GM18499 (cell line): Measurements from ENCODE around the gene MRPL48.
"Not testable (repeated sequence)": the region's sequence is repeated elsewhere in the genome, so short reads cannot be mapped to it uniquely, and the experiment has no call there.

Experiments used
- ATAC-seq: cut with Tn5 transposase; IDR thresholded peaks from one replicate; pipeline ENCODE4 v1.9.1; 2021; ENCODE audit warnings: moderate number of reproducible peaks; ENCODE audit not compliant: insufficient read depth, unreplicated experiment

Gene MRPL48

GRCh38 chr11:73787643-73788558 lies at the start of gene MRPL48:
TSS of gene MRPL48 (plus strand) at chr11:73787874. CDS start at chr11:73787972, 98 bp downstream.
- ATAC-seq: peak; percentile 44

GRCh38 chr11:73743045-73743444 lies 44.6 kb upstream of the MRPL48 start:
- ATAC-seq: no peak

- no peak for ATAC-seq
Measured at GRCh38 chr11:73746701-73747100, 41.0 kb upstream of the MRPL48 start.

- ATAC-seq: no peak
Measured at GRCh38 chr11:73747762-73748161, 39.9 kb upstream of the MRPL48 start.

GRCh38 chr11:73748300-73748699 lies 39.4 kb upstream of the MRPL48 start:
- no peak for ATAC-seq

- no peak for ATAC-seq
Measured at GRCh38 chr11:73749118-73749517, 38.6 kb upstream of the MRPL48 start.

GRCh38 chr11:73750228-73750627 lies 37.4 kb upstream of the MRPL48 start:
- ATAC-seq: no peak

- not testable (repeated sequence) for ATAC-seq
Measured at GRCh38 chr11:73750862-73751261, 36.8 kb upstream of the MRPL48 start.

- no peak for ATAC-seq
Measured at GRCh38 chr11:73752216-73752867, 35.3 kb upstream of the MRPL48 start.

GRCh38 chr11:73752903-73753302 lies 34.8 kb upstream of the MRPL48 start:
- no peak for ATAC-seq

GRCh38 chr11:73753938-73754337 lies 33.7 kb upstream of the MRPL48 start:
- ATAC-seq: no peak

GRCh38 chr11:73755670-73756069 lies 32.0 kb upstream of the MRPL48 start:
- no peak for ATAC-seq

GRCh38 chr11:73757598-73757997 lies 30.1 kb upstream of the MRPL48 start:
- no peak for ATAC-seq

- no peak for ATAC-seq
Measured at GRCh38 chr11:73758451-73758850, 29.2 kb upstream of the MRPL48 start.

- no peak for ATAC-seq
Measured at GRCh38 chr11:73759610-73760134, 28.0 kb upstream of the MRPL48 start.

- peak; percentile 8 for ATAC-seq
Measured at GRCh38 chr11:73760135-73760678, 27.5 kb upstream of the MRPL48 start.

- ATAC-seq: peak; percentile 80
Measured at GRCh38 chr11:73760679-73761402, 26.8 kb upstream of the MRPL48 start, which contains the start of gene RAB6A. TSS of gene RAB6A (minus strand) at chr11:73761074. CDS start at chr11:73760635, 439 bp downstream.

- no peak for ATAC-seq
Measured at GRCh38 chr11:73761403-73761945, 26.2 kb upstream of the MRPL48 start.

GRCh38 chr11:73762732-73763131 lies 24.9 kb upstream of the MRPL48 start:
- ATAC-seq: no peak

GRCh38 chr11:73766763-73767162 lies 20.9 kb upstream of the MRPL48 start:
- no peak for ATAC-seq
